Measurements from ENCODE around the gene TOX2.

The TOX2 gene

DNA sequence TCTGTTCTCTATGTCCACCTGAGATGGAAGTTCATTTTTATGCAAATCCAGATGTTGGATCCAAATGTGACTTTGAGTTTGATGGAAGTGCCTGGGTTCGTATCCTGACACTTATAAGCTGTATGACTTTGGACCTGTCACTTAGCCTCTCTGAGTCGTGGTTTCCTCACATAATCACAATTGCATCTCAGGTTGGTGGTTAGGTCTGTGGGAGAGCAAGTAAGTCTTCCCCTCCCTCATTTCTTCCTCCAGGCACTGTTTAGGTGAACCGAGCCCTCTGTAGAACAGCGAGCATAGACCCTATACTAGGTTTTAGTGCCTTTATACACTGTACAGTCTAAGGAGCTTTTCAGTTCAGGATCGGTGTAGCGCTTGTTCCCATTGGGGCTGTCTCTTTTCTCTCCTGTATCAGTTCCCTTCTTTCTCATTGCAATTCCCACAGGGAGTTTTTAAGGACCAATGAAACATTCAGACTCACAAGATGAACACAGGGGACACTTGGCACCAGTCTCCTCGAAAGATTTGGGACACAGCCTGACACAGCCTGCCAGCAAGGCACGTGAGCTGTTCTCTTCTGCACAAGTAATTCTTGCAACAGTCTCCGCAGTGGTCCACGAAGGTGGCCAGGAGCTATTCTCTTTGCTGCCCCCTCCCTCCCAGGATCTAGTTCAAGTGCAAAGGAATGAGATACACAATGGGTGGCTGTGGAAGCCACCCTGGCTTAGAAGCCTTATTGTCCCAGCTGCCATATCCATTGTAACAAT is 11.8 kb downstream of the TOX2 start:
- DNase-seq (ENCODE audit: extremely low read depth, insufficient read length) = no peak
- no peak overlapping the region for H3K4me3 ChIP-seq (replicated peaks; ENCODE audit: low read depth, low read length)
- H3K27me3 ChIP-seq (replicated peaks; ENCODE audit: control insufficient read depth, insufficient read depth, low read length) = no peaks in the 10 kb centered on the region
- no peak for TF ChIP-seq CTCF (IDR thresholded peaks at IDR 0.05; ENCODE audit: insufficient read depth, low read length, poor library complexity, severe bottlenecking)
- H3K36me3 ChIP-seq (ENCODE audit: control insufficient read depth, insufficient read depth, low read length) = no peaks in the 10 kb centered on the region

DNA sequence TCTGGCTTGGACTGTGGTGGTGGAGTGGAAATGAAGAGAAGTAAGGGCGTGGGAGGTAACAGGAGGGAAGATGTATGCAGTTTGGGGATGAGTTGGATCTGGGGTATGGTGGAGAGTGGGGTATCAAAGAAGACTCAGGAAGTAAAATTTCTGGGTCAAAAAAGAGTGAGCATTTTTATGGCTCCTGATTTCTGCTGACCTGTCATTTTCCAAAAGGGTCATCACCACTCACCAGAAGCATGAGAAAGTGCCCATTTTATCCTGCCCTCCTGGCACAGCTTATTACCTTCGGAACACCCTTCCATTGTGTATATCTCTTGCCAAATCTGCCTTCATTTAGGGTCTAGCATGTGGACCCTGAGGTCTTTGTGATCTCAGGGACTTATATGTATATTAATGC is 17.3 kb downstream of the TOX2 start:
- TF ChIP-seq CTCF (IDR thresholded peaks at IDR 0.05; ENCODE audit: insufficient read depth, low read length, poor library complexity, severe bottlenecking) = no peak
- DNase-seq (ENCODE audit: extremely low read depth, insufficient read length) = no peak
- H3K36me3 ChIP-seq (ENCODE audit: control insufficient read depth, insufficient read depth, low read length) = no peaks in the 10 kb centered on the region
- no peak overlapping the region for H3K4me3 ChIP-seq (replicated peaks; ENCODE audit: low read depth, low read length)
- H3K27me3 ChIP-seq (replicated peaks; ENCODE audit: control insufficient read depth, insufficient read depth, low read length) = no peaks in the 10 kb centered on the region

GRCh38 chr20:43934833-43935232 is 20.2 kb downstream of the TOX2 start:
- TF ChIP-seq CTCF (IDR thresholded peaks at IDR 0.05; ENCODE audit: insufficient read depth, low read length, poor library complexity, severe bottlenecking) = no peak
- H3K4me3 ChIP-seq (replicated peaks; ENCODE audit: low read depth, low read length) = no peak overlapping the region
- no peaks in the 10 kb centered on the region for H3K36me3 ChIP-seq (ENCODE audit: control insufficient read depth, insufficient read depth, low read length)
- H3K27me3 ChIP-seq (replicated peaks; ENCODE audit: control insufficient read depth, insufficient read depth, low read length) = no peaks in the 10 kb centered on the region
- no peak for DNase-seq (ENCODE audit: extremely low read depth, insufficient read length)

GRCh38 chr20:43936104-43936770 is 21.6 kb downstream of the TOX2 start:
- TF ChIP-seq CTCF (IDR thresholded peaks at IDR 0.05; ENCODE audit: insufficient read depth, low read length, poor library complexity, severe bottlenecking) = no peak
- no peak for DNase-seq (ENCODE audit: extremely low read depth, insufficient read length)
- no peaks in the 10 kb centered on the region for H3K36me3 ChIP-seq (ENCODE audit: control insufficient read depth, insufficient read depth, low read length)
- no peak overlapping the region for H3K4me3 ChIP-seq (replicated peaks; ENCODE audit: low read depth, low read length)
- no peaks in the 10 kb centered on the region for H3K27me3 ChIP-seq (replicated peaks; ENCODE audit: control insufficient read depth, insufficient read depth, low read length)

GRCh38 chr20:43936805-43937204 is 22.2 kb downstream of the TOX2 start:
- Histone ChIP-seq H3K4me3 (replicated peaks; ENCODE audit: low read depth, low read length) (no peak overlapping the region), H3K27me3 (replicated peaks; ENCODE audit: control insufficient read depth, insufficient read depth, low read length) (no peaks in the 10 kb centered on the region), H3K36me3 (ENCODE audit: control insufficient read depth, insufficient read depth, low read length) (no peaks in the 10 kb centered on the region)
- TF ChIP-seq CTCF (IDR thresholded peaks at IDR 0.05; ENCODE audit: insufficient read depth, low read length, poor library complexity, severe bottlenecking) = no peak
- no peak for DNase-seq (ENCODE audit: extremely low read depth, insufficient read length)
